Spleen (tissue), 7 donors: Measurements from ENCODE around the gene DTD1.

Experiments
- CTCF ChIP-seq, 11 experiments: fragments of 200-600 bp in 7 of 11; fragments of 450-650 bp in 4 of 11; sonication (generic) in 4 of 11; IDR thresholded peaks in 8 of 11; conservative IDR thresholded peaks in 3 of 11; 1 replicate in 7 of 11; 2 replicates in 4 of 11; pipeline versions ENCODE4 v1.4.0 to v1.8.0; 2016 to 2021; ENCODE audit warnings: antibody characterized with exemption in 11 of 11, inconsistent platforms in 4 of 11, mild to moderate bottlenecking in 1 of 11
- POLR2A ChIP-seq, 3 donors: fragments of 450-650 bp; IDR thresholded peaks; one replicate each; pipeline ENCODE4 v1.5.1; 2017; ENCODE audit warnings: antibody characterized with exemption in 3 of 3, mild to moderate bottlenecking in 1 of 3
- donor health status: DM: no; HTN: no; CAD: no; lungs with moderate emphysema.
- donor health status: DM: no; HTN: no; CAD: no.
- donor health status: DM: no; HTN: no; CAD: no.

GRCh38 chr20:18705910-18706309 is 118.1 kb downstream of the DTD1 start:
- TF ChIP-seq POLR2A (IDR thresholded peaks at IDR 0.05) (no peak), CTCF (IDR thresholded peaks at IDR 0.05 in 8 of 11, conservative IDR thresholded peaks at IDR 0.05 in 3 of 11) (no peak)
